ENCODE data around the gene CXorf49B.
"Not testable (repeated sequence)": the region's sequence is repeated elsewhere in the genome, so short reads cannot be mapped to it uniquely, and the experiment has no call there.

DNA sequence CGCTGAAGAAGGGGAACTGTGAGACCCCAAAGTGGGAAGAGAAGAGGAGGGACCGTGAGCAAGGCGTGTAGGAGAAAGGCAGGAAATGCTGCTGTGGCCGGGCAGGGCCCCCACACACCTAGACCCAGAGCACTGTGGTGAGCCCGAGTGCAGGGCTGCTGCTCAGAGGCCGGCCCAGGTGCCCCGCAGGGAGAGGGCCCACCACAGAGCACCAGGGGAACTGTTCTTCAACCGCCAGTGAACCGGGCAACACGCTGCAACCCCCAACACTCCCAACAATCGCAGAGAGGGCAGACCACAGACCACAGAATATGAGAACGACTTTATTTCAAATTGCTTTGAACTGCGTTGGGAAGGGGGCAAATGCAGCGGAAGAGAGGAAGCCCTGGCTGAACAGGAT lies 49.1 kb upstream of the CXorf49B start:
- TF ChIP-seq CTCF (IDR thresholded peaks at IDR 0.05 in 4 of 5, conservative IDR thresholded peaks at IDR 0.05 in 1 of 5); POLR2A (IDR thresholded peaks at IDR 0.05): not testable (repeated sequence)

All from gastrocnemius medialis (tissue), 4 donors.